NCI-H1092 treated with DMSO at 0.1 percent for 48 hours (cell line): ENCODE measurements around the gene LSM14B.
"Not testable (repeated sequence)": the region's sequence is repeated elsewhere in the genome, so short reads cannot be mapped to it uniquely, and the experiment has no call there.

Experiments
- DNase-seq: peaks from one replicate; lab custom pipeline; 2025; lab: John Stamatoyannopoulos, UW

Gene LSM14B

DNA sequence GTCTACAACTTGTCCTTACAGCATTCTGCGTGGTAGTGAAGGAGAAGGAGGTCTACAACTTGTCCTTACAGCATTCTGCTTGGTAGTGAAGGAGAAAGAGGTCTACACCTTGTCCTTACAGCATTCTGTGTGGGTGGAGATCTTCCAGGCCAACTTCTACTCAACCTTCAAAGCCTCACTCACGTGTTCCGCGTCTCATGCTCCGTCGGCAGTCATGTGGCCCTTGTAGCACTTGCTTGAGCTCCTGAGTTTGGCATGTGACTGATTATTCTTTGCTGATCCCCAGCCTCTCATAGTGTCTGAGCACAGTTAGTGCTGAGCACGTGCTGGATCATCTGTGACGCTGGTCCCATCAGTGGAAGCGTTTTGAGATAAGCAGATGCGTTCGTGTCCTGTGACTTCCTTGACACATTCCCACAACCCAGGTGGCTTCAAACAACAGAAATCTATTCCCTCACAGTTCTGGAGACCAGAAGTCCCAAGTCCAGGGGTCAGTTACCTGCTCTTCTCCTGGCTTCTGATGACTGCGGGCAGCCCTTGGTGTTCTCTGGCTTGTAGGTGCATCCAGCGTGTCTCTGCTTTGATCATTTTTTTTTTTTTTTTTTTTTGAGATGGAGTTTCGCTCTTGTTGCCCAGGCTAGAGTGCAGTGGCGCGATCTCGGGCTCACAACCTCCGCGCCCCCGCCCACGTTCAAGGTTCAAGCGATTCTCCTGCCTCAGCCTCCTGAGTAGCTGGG lies 23.9 kb downstream of the LSM14B start:
- DNase-seq: no peak

DNA sequence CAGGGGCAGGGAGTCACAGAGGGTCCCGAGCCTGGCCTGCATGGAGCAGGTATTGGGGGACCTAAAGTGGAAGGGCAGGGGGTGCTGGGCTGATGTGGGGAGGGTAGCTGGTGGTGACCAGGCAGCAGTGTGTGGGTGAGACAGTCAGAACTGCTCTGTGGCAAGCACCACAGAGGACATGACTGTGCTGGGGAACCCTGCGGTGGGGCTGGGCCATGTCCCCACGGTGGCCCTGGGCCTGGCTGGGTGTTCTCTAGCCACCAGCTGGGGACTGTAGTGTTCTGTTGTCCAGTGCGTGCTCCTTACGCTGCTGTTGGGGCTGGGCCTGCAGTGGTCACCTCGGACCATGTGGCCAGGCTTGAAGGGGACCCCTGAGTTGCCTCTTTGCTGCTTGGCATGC lies 24.9 kb downstream of the LSM14B start:
- DNase-seq: no peak

DNA sequence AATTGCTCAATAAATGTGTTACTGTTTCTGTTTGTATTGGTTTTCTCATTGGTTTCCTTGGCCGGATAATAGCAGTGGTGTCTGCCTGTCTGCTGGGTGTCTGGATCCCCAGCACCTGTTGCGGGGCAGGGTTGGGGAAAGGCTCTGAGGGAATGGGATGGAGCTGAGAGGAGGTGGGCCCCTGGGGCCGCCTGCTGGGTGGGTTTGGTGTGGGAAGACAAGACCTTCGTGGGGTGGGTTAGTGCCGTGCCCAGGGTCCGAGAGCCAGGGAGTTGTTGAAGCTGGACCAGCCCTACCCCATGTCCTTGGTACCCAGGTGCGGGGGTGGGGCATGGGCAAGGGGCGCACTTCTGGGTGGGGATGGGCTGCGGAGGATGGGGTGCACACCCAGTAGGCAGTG lies 25.3 kb downstream of the LSM14B start:
- no peak for DNase-seq

DNA sequence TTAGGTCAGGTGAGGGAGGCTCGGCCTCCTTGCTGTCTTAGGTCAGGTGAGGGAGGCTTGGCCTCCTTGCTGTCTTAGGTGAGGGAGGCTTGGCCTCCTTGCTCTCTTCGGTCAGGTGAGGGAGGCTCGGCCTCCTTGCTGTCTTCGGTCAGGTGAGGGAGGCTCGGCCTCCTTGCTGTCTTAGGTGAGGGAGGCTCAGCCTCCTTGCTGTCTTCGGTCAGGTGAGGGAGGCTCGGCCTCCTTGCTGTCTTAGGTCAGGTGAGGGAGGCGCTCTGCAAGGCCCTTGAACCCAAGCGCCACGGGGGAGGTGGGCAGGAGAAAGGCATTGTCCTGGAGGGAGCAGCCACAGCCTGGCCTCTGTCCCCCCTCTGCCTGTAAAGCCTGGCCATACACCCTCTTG lies 26.1 kb downstream of the LSM14B start:
- not testable (repeated sequence) for DNase-seq

DNA sequence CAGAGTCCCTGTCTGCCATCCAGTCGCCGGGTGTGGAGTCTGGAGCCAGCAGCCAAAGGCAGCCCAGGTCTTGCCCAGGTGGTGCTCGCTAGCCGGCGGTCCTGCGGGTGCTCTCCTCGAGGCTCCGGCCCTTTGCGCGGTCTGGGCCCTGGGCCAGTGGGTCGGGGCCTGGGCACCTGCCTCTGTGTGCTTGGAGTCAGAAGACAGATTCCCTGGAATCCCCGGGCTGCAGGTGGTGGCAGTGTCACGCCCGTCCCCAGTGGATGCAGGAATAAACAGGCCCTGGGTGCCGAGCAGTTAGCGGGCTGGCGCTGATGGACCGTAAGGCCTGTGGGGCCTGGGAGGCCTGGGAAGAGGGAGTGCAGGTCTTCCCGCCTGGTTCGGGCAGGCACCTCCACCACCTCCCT lies 26.6 kb downstream of the LSM14B start:
- DNase-seq: no peak

DNA sequence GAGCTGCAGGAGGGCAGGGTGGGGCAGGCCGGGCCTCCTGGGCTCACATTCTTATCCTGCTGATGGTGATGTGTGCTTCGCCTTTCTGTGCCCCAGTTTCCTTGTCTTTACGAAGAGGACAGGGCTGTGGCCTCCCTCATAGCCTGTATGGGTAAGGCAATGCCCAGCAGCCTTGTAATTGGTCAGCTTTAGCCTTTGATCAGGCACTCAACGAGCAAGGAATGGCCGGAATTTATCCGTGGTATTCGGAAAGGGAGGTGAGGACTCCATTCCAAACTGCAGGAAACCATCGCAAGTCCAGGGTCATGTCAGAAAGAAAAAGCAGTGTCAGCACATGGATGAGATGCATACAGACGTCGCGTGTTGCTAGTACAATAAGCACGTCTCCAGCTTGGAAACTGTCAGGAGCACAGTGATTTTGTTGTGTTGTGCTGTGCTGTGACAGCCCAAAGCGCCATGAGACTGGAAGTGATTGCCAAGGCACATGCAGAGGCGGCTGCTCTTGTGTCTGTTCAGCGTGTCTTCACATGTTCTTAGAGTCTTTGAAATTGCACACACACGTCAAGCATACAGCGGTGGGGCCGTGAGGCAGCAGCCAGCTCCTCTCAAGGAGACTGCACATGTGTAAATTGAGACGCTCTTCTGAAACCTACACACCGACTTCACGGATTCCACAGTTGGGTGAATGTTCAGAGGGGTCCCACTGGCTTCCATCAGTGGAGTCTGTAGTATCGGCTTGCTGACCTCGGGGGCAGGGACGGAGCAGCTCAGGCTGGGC lies 27.4 kb downstream of the LSM14B start:
- no peak for DNase-seq

DNA sequence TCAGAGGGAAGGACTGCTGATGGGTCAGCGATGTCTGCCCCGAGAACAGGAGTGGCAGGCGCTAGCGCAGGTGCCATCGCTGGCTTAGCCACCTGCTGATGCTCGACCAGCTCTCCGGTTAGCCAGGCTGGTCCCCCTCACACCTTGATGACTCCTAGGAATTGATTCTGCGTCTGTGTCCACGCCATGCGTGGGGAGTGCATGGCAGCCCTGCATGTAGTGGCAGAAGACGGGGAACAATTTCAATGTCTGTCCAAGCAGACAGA lies 28.0 kb downstream of the LSM14B start:
- no peak for DNase-seq

DNA sequence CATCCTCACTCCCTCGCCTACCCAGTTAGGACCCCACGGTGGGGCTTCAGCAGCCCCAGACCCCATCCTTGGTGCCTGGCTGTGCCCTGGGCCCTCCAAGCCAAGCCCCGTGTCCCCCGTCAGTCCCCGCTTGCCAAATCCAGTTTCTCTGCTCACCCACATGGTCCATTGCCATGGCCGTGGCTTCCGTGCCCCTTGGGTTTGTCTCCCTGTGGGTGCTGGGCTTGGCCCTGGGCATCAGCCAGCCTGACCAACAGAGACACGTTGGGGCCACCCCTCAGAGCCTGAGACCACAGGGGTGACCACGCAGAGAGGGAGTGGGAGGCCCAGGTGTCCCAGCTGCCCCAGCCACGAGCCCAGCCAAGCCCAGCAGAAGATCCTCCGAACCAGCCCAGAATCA lies 28.9 kb downstream of the LSM14B start:
- no peak for DNase-seq

DNA sequence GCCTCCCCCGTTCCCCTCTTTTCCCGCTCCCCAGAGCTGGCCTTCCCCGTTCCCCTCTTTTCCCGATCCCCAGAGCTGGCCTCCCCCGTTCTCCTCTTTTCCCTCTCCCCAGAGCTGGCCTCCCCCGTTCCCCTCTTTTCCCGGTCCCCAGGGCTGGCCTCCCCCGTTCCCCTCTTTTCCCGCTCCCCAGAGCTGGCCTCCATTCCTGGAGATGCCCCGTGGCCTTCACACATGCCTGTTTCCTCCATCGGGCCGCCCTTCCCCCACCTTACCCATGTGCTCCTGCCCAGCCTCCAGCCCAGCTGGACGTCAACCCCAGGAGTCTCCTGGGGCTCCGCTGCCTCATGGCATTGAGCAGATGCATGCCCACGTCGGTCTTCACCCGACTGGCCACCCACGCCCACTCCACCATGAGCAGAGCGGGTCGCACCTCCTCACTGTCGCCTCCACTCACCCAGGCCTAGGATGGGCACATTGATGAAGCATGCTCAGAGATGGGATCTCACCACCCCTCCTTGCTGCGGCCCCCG lies 29.6 kb downstream of the LSM14B start:
- DNase-seq: no peak

DNA sequence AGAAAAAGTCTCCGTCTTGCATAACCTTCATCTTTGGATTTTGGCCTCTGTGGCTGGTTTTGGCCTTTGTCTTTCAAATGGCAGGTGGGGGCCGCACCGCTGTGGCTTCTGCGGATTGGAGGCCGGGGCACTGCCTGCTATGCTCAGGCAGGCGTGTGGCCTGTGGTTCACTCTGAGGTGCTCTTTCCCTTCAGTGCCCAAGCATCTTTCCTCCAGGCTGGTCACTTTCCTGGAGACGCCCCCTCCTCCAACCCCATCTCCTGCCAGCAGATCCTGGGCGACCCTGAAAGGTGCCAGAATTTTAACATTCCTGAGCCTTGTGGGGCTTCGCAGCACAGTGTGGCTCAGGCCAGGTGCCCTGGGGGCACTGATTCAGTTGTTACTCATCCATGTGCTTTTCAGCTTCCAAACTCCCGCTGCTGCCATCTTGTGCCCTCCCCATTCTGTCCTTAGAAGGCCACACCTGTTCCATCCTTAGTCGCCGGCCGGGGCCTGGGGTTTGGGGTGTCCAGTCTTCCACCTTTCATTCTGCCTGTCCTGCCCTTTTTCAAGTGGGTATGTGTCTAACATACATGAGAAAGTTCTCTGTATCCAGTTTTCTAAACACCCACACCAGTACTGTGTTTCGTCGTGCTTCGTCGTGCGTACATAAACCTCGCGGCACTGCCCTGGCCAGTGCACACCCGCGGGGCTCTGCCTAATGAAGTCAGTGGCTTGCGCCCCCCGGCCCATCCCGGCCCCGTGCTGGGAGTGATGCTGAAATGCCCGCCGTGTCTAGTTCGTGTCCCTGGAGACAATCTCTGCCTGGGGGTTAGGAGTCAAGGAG lies 33.4 kb downstream of the LSM14B start:
- no peak for DNase-seq

DNA sequence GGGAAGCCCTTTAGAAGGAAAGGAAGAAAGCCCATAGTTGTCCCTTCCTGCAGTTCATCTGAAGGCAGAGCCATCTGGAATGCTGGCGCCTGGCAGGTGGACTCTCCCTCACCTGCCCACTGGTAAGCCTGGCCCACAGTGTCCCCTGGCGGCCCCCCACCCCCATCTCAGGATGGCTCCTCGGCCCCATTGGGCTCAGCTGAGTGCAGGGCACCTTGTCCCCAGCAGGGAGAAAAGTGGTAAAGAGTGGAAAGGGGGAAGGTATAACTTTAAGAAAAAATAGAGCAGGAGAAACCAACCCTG lies 33.9 kb downstream of the LSM14B start:
- DNase-seq: no peak

DNA sequence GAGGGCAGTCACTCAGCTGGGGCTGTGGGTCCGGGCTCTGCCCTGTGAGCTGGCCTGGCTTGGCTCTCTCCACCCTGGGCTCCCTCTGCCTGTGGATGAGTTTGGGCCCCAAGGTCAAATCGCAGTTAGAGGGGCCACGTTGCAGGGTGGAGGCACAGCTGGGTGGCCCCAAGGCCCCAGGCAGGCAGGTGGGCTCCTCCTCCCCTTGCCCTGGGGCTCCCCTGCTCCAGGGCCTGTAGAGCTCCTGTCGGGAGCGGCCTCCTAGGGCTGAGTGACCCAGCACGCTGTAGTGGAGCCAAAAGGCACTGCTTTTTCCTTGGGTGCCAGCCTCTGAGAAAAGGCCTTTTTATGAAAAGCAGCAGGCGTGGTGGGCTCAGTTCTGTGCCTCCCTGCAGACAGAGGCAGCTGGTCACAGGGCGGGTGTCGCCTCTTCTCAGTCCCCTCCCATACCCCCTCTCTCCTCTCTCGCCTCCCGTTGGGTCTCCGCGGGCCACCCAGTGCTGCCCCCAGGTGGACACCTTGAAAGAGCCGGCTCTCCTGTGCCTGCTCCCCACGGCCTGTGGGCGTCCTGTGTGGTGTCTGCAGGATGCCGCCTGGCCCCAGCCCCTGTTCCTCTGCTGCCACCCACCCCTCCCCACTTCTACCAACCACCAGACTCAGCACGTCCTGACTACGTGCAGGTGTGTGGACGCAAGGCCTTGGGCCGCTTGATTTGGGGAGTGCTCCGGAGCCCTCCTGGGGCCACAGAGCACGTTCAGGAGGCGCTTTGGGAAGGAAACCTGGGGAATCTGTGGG lies 34.5 kb downstream of the LSM14B start:
- peak; percentile 14 for DNase-seq

DNA sequence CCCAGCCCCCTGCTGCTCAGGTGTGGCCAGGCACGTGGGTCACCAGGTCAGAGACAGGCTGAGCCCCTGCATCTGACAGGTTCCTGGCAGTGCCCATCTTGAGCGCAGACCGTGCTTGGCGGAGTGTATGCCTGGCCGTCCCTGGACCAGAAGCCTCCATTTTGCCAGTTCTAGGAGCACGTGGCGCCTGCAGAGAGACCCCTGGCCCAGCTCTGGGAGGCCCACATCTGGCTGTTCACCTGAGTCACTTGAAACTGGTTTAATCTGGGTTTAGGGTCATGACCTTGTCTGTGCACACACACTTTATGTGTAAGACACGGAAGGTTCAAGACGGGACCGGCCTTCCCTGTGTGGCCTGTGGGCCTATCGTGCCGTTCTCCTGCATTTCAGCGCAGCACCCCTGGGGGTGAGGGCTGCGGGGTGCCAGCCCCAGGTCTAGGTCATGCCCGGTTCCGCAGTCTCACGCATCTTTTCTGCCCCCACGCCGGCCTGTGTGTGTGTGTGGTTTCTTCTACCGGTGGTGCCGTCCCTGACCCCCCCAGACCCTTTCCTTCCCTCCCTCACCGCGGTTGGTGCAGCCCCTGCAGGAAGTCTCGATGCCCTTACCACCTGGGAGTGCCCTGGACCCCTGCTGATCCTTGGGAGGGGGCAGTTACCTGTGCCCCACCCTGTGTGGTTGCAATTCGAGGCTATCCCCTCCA lies 35.3 kb downstream of the LSM14B start:
- DNase-seq: no peak

DNA sequence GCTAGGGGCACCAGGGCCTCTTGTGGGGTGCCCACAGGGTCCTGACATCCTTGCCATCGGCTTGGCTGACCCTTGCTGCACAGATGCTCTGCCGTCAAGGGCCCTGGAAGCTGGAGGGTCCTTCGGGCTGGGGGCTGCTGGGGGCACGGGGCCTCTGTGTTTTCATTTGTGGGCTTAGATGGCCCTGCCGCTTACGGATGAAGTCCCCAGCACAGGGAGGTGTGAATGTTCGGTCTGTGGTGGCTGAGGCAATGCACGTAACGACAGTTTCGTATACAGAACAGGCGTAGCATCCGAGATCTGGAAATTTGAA lies 35.8 kb downstream of the LSM14B start:
- no peak for DNase-seq

DNA sequence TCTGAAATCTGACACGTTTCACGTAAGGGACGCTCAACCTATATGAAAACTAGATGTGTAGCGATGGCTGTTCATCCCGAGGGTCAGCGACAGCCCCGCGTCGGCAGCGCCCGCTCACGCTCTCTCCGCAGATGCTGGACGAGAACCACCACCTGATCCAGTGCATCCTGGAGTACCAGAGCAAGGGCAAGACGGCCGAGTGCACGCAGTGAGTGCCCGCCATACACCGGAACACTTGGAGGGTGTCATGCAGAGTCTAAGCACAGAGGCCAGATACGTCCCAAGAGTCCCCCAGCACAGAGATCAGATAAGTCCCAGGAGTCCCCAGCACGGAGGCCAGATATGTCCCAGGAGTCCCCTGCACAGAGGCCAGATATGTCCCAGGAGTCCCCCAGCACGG lies 36.3 kb downstream of the LSM14B start:
- DNase-seq: no peak

DNA sequence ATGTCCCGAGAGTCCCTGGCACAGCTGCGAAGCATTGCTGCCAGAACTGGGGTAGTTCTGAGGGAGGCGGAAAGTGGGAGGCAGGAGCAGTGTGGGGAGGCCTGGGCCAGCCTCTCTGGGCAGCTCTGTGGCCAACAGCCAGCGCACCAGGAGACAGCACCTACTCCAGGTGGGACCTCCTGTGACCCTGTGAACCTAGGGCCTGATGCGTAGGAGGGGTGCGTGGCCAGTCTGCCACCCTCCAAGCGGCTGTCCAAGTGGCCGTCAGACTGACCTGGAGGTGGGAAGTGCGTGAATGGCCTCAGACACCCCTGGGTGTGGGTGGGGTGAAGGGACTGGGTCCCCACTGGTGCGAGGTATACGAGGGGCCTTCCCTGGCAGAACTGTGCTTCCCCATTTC lies 36.8 kb downstream of the LSM14B start:
- DNase-seq: no peak

DNA sequence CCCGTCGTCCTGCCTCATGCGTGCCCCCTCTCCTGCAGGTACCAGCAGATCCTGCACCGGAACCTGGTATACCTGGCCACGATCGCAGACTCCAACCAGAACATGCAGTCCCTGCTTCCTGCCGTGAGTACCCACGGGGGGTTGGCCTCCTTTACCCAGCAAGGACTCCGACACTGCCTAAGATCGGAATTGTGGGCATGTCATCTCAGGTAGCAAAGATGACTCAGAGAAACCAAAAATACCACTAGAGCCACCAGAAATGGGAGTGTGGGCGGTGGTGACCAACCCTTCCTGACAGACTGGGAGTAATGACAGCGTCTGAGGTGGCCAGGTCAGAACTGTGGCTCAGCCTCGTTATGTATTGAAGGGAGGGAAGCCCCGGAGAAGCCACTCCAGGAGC lies 37.6 kb downstream of the LSM14B start:
- DNase-seq: no peak

DNA sequence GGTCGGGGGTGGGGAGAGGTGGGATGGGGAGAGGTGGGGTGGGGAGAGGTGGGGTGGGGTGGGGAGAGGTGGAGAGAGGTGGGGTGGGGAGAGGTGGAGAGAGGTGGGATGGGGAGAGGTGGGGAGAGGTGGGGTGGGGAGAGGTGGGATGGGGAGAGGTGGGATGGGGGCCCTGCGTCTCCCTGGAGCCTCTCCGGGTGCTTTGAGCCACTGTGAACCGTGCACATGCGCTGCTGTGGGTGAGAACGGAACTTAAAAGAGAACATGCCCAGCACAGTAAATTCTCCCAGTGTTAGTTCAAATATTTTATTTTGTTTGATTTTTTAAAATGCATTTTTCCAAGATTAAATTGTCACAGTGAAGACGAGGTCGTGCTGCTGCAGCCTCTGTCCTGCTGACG lies 38.0 kb downstream of the LSM14B start:
- DNase-seq: no peak

DNA sequence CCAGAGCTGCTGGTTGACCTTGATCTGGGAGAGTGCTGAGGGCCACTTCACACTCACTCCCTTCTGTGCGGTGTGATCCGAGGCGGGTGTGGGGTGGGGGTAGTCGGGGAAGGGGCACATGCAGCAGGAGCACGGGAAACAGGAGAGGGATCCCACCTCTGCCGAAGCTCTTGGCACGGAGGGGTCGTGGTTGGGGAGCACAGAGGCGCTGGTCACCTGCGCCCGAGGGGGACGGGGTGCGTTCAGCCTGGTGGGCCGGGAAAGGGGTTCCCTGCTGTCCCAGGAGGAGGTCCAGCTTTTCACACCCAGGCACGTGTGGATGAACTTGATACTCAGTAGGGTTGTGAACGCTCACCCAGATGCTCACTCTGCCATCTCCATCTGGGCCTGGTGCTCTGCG lies 38.6 kb downstream of the LSM14B start:
- no peak for DNase-seq

DNA sequence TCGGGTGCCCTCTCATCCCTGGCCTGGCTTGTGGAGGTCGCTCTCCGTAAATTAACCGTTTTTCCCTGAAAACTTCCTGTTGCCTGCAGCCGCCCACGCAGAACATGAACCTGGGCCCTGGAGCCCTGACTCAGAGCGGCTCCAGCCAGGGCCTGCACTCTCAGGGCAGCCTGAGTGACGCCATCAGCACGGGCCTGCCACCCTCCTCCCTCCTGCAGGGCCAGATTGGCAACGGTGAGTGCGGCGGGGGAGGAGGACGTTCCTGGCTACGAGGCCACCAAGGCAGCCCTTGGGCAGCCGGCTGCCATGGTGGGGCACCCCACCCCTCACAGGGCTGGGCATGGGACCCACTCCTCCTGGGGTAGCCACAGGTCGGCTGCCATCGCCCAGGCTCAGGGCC lies 39.1 kb downstream of the LSM14B start:
- no peak for DNase-seq

DNA sequence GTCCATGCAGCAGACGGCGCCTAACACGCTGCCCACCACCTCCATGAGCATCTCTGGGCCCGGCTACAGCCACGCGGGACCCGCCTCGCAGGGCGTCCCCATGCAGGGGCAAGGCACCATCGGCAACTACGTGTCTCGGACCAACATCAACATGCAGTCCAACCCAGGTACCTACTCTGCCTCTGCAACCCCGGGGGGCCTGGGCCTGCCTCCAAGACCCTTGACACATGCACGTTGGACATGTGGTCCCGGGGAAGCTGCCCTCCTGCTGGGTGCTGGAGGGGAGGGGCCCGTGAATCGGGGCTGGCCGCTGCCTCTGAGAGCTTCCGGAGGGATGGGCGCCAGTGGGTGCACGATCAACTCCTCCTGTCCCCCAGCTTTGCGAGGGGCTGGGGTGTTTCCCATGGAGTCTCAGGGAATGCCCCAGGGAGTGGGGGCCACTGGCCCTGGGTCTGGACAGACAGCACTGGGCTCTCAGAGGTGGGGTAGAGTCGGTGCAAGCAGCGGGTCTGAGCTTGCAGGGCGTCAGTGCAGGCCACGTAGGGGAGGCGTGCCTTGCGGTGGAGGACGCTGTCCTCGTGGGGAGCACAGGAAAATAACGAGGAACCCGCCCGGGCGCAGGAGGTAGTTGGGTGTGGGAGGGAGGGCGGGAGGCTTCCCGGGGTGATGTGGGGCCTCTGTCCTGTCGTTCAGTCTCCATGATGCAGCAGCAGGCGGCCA lies 40.6 kb downstream of the LSM14B start:
- DNase-seq: no peak
